ENCODE data around the gene SIRT7. TPM values are rescaled to one million over a fixed set of nuclear protein-coding genes. Genes with fewer than 3 reads are reported as not detected.
A peak's percentile ranks its signal among the peaks of the same experiment; 100 is the strongest.

Gene SIRT7
- total RNA-seq, 4 donors from 2014 or later = 15.4 to 25.7 (median 20.2) TPM

GRCh38 chr17:81914103-81914850, 3.7 kb downstream of the SIRT7 start:
- no peak for TF ChIP-seq CTCF (IDR thresholded peaks at IDR 0.05)
- ATAC-seq (ENCODE audit: low FRiP score) = no peak

GRCh38 chr17:81913394-81914102, 4.4 kb downstream of the SIRT7 start:
- TF ChIP-seq CTCF (IDR thresholded peaks at IDR 0.05) = no peak
- ATAC-seq (ENCODE audit: low FRiP score) (no peak), DNase-seq (ENCODE audit: low spot score) (no peak)

More at GRCh38 chr17:81914103-81914850, 3.7 kb downstream of the SIRT7 start:
- DNase-seq (ENCODE audit: low spot score) = no peak

- ATAC-seq (ENCODE audit: low FRiP score) = no peak
Measured at GRCh38 chr17:81912441-81913309, 5.3 kb downstream of the SIRT7 start.

GRCh38 chr17:81911969-81912368, 6.0 kb downstream of the SIRT7 start:
- no peak for ATAC-seq (ENCODE audit: low FRiP score)
- no peak for DNase-seq (ENCODE audit: low spot score)
- TF ChIP-seq CTCF (IDR thresholded peaks at IDR 0.05) = no peak

More at GRCh38 chr17:81912441-81913309, 5.3 kb downstream of the SIRT7 start:
- no peak for TF ChIP-seq CTCF (IDR thresholded peaks at IDR 0.05)
- no peak for DNase-seq (ENCODE audit: low spot score)

DNA sequence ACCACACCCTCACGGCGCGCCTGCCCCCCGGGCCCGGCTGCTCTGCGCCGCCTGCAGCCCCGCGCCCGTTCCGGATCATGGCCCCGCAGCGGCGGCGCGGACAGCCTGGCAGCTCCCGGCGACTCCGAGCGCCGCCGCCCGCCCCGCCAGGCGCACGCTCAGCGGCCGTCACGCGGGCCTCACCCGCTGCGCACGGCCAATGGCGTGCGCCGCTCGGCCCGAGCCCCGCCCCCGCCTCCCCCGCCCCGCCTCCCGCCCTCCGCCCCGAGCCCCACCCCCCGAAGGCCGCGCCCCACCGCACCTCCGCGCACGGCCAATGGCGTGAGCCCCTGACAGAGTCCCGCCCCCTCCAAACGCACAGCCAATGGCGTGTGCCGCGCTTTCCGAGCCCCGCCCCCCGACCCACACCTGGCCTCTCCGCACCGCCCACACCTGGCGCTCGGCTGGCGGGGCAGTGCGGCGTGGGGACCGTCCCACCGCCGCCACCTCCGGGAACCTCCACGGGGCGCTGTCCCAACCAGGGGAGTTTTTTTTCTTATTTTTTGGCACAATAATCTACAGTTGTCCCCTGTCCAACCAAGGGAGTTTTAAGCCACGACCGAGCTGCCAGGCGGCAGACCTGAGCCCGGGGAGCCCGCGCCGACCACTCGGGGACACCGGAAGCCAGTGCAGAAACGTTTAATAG, 6.6 kb downstream of the SIRT7 start, which contains the start of gene PCYT2:
TSS of gene PCYT2 (minus strand) at position 123 of the 685 bp plus-strand sequence. CDS start at position 79, 44 bp downstream.
- DNase-seq (ENCODE audit: low spot score) (peak; percentile 42), ATAC-seq (ENCODE audit: low FRiP score) (peak; percentile 81)

More for the DNA sequence above, 6.6 kb downstream of the SIRT7 start, which contains the start of gene PCYT2:
- no peak for TF ChIP-seq CTCF (IDR thresholded peaks at IDR 0.05)
